ENCODE data around the gene NEK2.

NEK2 gene

DNA sequence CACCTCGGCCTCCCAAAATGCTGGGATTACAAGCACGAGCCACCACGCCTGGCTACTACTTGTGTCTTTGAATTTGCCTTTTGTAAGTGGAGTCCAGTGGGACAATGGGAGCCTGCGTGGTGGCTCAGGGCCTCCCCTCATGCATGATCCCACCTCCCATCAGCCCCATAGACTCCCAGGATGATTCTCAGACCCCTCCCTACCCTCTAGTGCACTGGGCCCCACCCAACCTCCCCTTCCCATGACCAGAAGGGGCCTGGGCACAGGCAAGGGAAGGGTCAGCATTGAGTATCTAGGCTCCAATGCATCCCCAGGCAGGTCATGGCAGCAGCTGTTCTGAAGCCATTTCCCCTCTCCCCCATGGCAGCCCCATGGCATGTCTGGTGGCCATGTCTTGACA is 18.7 kb downstream of the NEK2 start:
- TF ChIP-seq, protein P1, sequence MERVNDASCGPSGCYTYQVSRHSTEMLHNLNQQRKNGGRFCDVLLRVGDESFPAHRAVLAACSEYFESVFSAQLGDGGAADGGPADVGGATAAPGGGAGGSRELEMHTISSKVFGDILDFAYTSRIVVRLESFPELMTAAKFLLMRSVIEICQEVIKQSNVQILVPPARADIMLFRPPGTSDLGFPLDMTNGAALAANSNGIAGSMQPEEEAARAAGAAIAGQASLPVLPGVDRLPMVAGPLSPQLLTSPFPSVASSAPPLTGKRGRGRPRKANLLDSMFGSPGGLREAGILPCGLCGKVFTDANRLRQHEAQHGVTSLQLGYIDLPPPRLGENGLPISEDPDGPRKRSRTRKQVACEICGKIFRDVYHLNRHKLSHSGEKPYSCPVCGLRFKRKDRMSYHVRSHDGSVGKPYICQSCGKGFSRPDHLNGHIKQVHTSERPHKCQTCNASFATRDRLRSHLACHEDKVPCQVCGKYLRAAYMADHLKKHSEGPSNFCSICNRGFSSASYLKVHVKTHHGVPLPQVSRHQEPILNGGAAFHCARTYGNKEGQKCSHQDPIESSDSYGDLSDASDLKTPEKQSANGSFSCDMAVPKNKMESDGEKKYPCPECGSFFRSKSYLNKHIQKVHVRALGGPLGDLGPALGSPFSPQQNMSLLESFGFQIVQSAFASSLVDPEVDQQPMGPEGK (CRISPR knock-in tag; IDR thresholded peaks at IDR 0.05; ENCODE audit: borderline replicate concordance) = no peak
- TF ChIP-seq ZFP30 (CRISPR knock-in tag; IDR thresholded peaks at IDR 0.05) (no peak), OSR1 (CRISPR knock-in tag; IDR thresholded peaks at IDR 0.05) (no peak), RARB (CRISPR knock-in tag; IDR thresholded peaks at IDR 0.05) (no peak), ISL1 (CRISPR knock-in tag; IDR thresholded peaks at IDR 0.05) (no peak), ZFP3 (CRISPR knock-in tag; IDR thresholded peaks at IDR 0.05) (no peak), ZNF70 (CRISPR knock-in tag; IDR thresholded peaks at IDR 0.05) (no peak), ARNTL (CRISPR knock-in tag; IDR thresholded peaks at IDR 0.05; ENCODE audit: borderline replicate concordance, low read depth) (no peak), PPARA (CRISPR knock-in tag; IDR thresholded peaks at IDR 0.05; ENCODE audit: borderline replicate concordance) (no peak), CSDC2 (CRISPR knock-in tag; IDR thresholded peaks at IDR 0.05) (no peak), ZNF8 (CRISPR knock-in tag; IDR thresholded peaks at IDR 0.05) (no peak), ESRRG (CRISPR knock-in tag; IDR thresholded peaks at IDR 0.05) (no peak), ZC3H10 (CRISPR knock-in tag; IDR thresholded peaks at IDR 0.05) (no peak), CREB5 (CRISPR knock-in tag; IDR thresholded peaks at IDR 0.05; ENCODE audit: low read depth) (no peak), BACH2 (CRISPR knock-in tag; IDR thresholded peaks at IDR 0.05; ENCODE audit: borderline replicate concordance) (no peak), TOX (CRISPR knock-in tag; IDR thresholded peaks at IDR 0.05; ENCODE audit: borderline replicate concordance) (no peak)
- TF ChIP-seq, protein P2, sequence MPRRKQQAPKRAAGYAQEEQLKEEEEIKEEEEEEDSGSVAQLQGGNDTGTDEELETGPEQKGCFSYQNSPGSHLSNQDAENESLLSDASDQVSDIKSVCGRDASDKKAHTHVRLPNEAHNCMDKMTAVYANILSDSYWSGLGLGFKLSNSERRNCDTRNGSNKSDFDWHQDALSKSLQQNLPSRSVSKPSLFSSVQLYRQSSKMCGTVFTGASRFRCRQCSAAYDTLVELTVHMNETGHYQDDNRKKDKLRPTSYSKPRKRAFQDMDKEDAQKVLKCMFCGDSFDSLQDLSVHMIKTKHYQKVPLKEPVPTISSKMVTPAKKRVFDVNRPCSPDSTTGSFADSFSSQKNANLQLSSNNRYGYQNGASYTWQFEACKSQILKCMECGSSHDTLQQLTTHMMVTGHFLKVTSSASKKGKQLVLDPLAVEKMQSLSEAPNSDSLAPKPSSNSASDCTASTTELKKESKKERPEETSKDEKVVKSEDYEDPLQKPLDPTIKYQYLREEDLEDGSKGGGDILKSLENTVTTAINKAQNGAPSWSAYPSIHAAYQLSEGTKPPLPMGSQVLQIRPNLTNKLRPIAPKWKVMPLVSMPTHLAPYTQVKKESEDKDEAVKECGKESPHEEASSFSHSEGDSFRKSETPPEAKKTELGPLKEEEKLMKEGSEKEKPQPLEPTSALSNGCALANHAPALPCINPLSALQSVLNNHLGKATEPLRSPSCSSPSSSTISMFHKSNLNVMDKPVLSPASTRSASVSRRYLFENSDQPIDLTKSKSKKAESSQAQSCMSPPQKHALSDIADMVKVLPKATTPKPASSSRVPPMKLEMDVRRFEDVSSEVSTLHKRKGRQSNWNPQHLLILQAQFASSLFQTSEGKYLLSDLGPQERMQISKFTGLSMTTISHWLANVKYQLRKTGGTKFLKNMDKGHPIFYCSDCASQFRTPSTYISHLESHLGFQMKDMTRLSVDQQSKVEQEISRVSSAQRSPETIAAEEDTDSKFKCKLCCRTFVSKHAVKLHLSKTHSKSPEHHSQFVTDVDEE (CRISPR knock-in tag; IDR thresholded peaks at IDR 0.05) = no peak
- TF ChIP-seq, protein P3, sequence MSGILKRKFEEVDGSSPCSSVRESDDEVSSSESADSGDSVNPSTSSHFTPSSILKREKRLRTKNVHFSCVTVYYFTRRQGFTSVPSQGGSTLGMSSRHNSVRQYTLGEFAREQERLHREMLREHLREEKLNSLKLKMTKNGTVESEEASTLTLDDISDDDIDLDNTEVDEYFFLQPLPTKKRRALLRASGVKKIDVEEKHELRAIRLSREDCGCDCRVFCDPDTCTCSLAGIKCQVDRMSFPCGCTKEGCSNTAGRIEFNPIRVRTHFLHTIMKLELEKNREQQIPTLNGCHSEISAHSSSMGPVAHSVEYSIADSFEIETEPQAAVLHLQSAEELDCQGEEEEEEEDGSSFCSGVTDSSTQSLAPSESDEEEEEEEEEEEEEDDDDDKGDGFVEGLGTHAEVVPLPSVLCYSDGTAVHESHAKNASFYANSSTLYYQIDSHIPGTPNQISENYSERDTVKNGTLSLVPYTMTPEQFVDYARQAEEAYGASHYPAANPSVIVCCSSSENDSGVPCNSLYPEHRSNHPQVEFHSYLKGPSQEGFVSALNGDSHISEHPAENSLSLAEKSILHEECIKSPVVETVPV (CRISPR knock-in tag; IDR thresholded peaks at IDR 0.05) = no peak
- ATAC-seq = no peak

GRCh38 chr1:211654838-211655787 is 20.3 kb downstream of the NEK2 start:
- peak; percentile 99 for ATAC-seq
- TF ChIP-seq, protein P2 (CRISPR knock-in tag; IDR thresholded peaks at IDR 0.05) = no peak
- TF ChIP-seq ARNTL (CRISPR knock-in tag; IDR thresholded peaks at IDR 0.05; ENCODE audit: borderline replicate concordance, low read depth) (no peak), OSR1 (CRISPR knock-in tag; IDR thresholded peaks at IDR 0.05) (no peak), RARB (CRISPR knock-in tag; IDR thresholded peaks at IDR 0.05) (no peak), PPARA (CRISPR knock-in tag; IDR thresholded peaks at IDR 0.05; ENCODE audit: borderline replicate concordance) (no peak), ZC3H10 (CRISPR knock-in tag; IDR thresholded peaks at IDR 0.05) (no peak), TOX (CRISPR knock-in tag; IDR thresholded peaks at IDR 0.05; ENCODE audit: borderline replicate concordance) (no peak), GLIS3 (CRISPR knock-in tag; IDR thresholded peaks at IDR 0.05) (no peak), ZFP3 (CRISPR knock-in tag; IDR thresholded peaks at IDR 0.05) (no peak), CSDC2 (CRISPR knock-in tag; IDR thresholded peaks at IDR 0.05) (no peak)

Data from SK-N-SH treated with all-trans-retinoic acid at 6 μM for 48 hours (cell line).